GM12878 (cell line): ENCODE results near the gene ST6GAL2. TPM values are rescaled to one million over a fixed set of nuclear protein-coding genes. Genes with fewer than 3 reads are reported as not detected.

ENCODE experiments used
- ATAC-seq: fragments of 200-7000 bp; cut with Tn5 transposase; 3 replicates; pipeline ENCODE4 v1.9.1; 2020; ENCODE audit warnings: mild to moderate bottlenecking, moderate library complexity
- BruUV-seq: library from RNA; stranded (reverse); fragments of 400-500 nt; replicated peaks from 2 replicates; lab custom pipeline; 2021; lab: Mats Ljungman, UMichigan
- CTCF ChIA-PET: fragments of 300-600 bp; sonication (Branson Sonifier 250); formaldehyde crosslinking; extraction: SDS; loops from one replicate; lab custom pipeline; 2021; ENCODE audit warnings: inconsistent platforms; lab: Yijun Ruan, JAX
- POLR2A ChIA-PET: fragments of 350-600 bp; formaldehyde crosslinking; extraction: SDS; loops from one replicate; lab custom pipeline; 2021; ENCODE audit warnings: inconsistent platforms; lab: Charles Lee
- RAD21 ChIA-PET: fragments of 300-600 bp; sonication (Branson Sonifier 250); formaldehyde crosslinking; loops from one replicate; lab custom pipeline; 2023; ENCODE audit warnings: antibody characterized with exemption; ENCODE audit not compliant: unreplicated experiment; lab: Charles Lee
- SMC1A ChIA-PET: fragments of 300-600 bp; sonication (Branson Sonifier 250); formaldehyde crosslinking; loops from one replicate; lab custom pipeline; 2023; ENCODE audit not compliant: unreplicated experiment, uncharacterized antibody; lab: Charles Lee
- DNase-seq: peaks from one replicate; pipeline ENCODE4 v3.0.0-alpha.2; 2011; ENCODE audit warnings: low read depth, low spot score
- FAIRE-seq: peaks from 3 replicates; lab custom pipeline; 2011; peaks lifted over from hg19 to GRCh38; lab: Jason Lieb, UNC
- H2AFZ ChIP-seq: 2 replicates; pipeline ENCODE4 v1.6.0; 2011; ENCODE audit warnings: low read depth, low read length, control low read depth; ENCODE audit not compliant: control insufficient read depth
- H3K27ac ChIP-seq: 2 replicates; pipeline ENCODE4 v1.5.1; 2011; ENCODE audit warnings: control low read depth; ENCODE audit not compliant: control insufficient read depth, insufficient read depth
- H3K27me3 ChIP-seq, 2 experiments: replicated peaks in 1 of 2; 2 replicates each; pipeline versions ENCODE4 v1.6.0 to v1.6.1; 2011; ENCODE audit warnings: low read length in 1 of 2; ENCODE audit not compliant: control insufficient read depth in 2 of 2, insufficient read depth in 2 of 2
- H3K36me3 ChIP-seq, 2 experiments: 2 replicates each; pipeline ENCODE4 v1.5.1; 2011; ENCODE audit warnings: low read length in 1 of 2; ENCODE audit not compliant: control insufficient read depth in 2 of 2, insufficient read depth in 2 of 2
- H3K4me1 ChIP-seq: 2 replicates; pipeline ENCODE4 v1.6.1; 2011; ENCODE audit warnings: mild to moderate bottlenecking, low read length, moderate library complexity, mixed read lengths; ENCODE audit not compliant: control insufficient read depth, insufficient read depth
- H3K4me2 ChIP-seq: 2 replicates; pipeline ENCODE4 v1.6.0; 2011; ENCODE audit warnings: control low read depth; ENCODE audit not compliant: control insufficient read depth, insufficient read depth
- H3K4me3 ChIP-seq: fragments of 200-600 bp; sonication (generic); 2 replicates; pipeline ENCODE4 v1.5.1; 2016
- H3K79me2 ChIP-seq: 2 replicates; pipeline ENCODE4 v1.6.0; 2011; ENCODE audit warnings: low read length; ENCODE audit not compliant: control insufficient read depth, insufficient read depth
- H3K9ac ChIP-seq: 2 replicates; pipeline ENCODE4 v1.8.0; 2011; ENCODE audit warnings: low read length, control low read depth, mixed read lengths; ENCODE audit not compliant: control insufficient read depth, insufficient read depth
- H3K9me3 ChIP-seq: replicated peaks from 3 replicates; pipeline ENCODE4 v1.5.1; 2011; ENCODE audit warnings: mild to moderate bottlenecking, low read length; ENCODE audit not compliant: control insufficient read depth, insufficient read depth
- H4K20me1 ChIP-seq: 2 replicates; pipeline ENCODE4 v1.6.0; 2011; ENCODE audit not compliant: control insufficient read depth, insufficient read depth
- BRCA1 ChIP-seq: IDR thresholded peaks from 2 replicates; pipeline ENCODE4 v1.6.1; 2011; ENCODE audit warnings: low read depth, low read length, improper control_type of control experiment
- CREM ChIP-seq: IDR thresholded peaks from 2 replicates; pipeline ENCODE4 v1.6.1; 2014; ENCODE audit warnings: antibody characterized with exemption, low read depth
- E4F1 ChIP-seq: fragments of 450-650 bp; IDR thresholded peaks from 2 replicates; pipeline ENCODE4 v1.6.1; 2018; ENCODE audit warnings: borderline replicate concordance, mild to moderate bottlenecking; ENCODE audit not compliant: partially characterized antibody
- GABPA ChIP-seq: IDR thresholded peaks from 2 replicates; pipeline ENCODE4 v1.6.1; 2014; ENCODE audit warnings: antibody characterized with exemption, low read depth, mild to moderate bottlenecking, inconsistent platforms
- HCFC1 ChIP-seq: fragments of 150-350 bp; IDR thresholded peaks from 2 replicates; pipeline ENCODE4 v1.6.1; 2014; ENCODE audit warnings: low read length
- IKZF2 ChIP-seq, 2 experiments: fragments of 450-650 bp; IDR thresholded peaks; 2 replicates each; pipeline ENCODE4 v1.6.1; 2017; ENCODE audit warnings: mild to moderate bottlenecking in 2 of 2, moderate library complexity in 2 of 2
- JUNB ChIP-seq: IDR thresholded peaks from 2 replicates; pipeline ENCODE4 v1.6.1; 2016; ENCODE audit warnings: antibody characterized with exemption, mild to moderate bottlenecking
- KDM1A ChIP-seq: fragments of 200-600 bp; sonication (generic); IDR thresholded peaks from 2 replicates; pipeline ENCODE4 v1.6.1; 2016; ENCODE audit warnings: borderline replicate concordance
- MYB ChIP-seq: fragments of 150-350 bp; IDR thresholded peaks from 2 replicates; pipeline ENCODE4 v1.6.1; 2014; ENCODE audit warnings: mild to moderate bottlenecking, low read depth, low read length, borderline replicate concordance
- POU2F2 ChIP-seq: IDR thresholded peaks from 3 replicates; pipeline ENCODE4 v1.6.1; 2011; ENCODE audit warnings: low read depth, mild to moderate bottlenecking, low read length, borderline replicate concordance
- RB1 ChIP-seq: fragments of 450-650 bp; formaldehyde crosslinking; IDR thresholded peaks from 2 replicates; pipeline ENCODE4 v1.6.1; 2017; ENCODE audit warnings: mild to moderate bottlenecking, borderline replicate concordance
- SMC3 ChIP-seq: IDR thresholded peaks from 2 replicates; pipeline ENCODE4 v1.6.1; 2011; ENCODE audit warnings: low read length, improper control_type of control experiment, borderline replicate concordance
- SPI1 ChIP-seq: IDR thresholded peaks from 2 replicates; pipeline ENCODE4 v1.6.1; 2011; ENCODE audit warnings: low read depth, mild to moderate bottlenecking, low read length, moderate library complexity, borderline replicate concordance; ENCODE audit not compliant: insufficient read depth
- WGBS: methylation state at CpG from one replicate; pipeline ENCODE4 v1.1.6; 2016; ENCODE audit warnings: low lambda C conversion rate; ENCODE audit not compliant: insufficient replicate concordance, insufficient coverage; ENCODE audit errors: missing lambda C conversion rate; 5-methylcytosine and 5-hydroxymethylcytosine counted together
- in situ Hi-C: fragments of 300-500 bp; cut with MboI; formaldehyde crosslinking; loops from 9 replicates; pipeline ENCODE4 v1.14.3; 2018; ENCODE audit warnings: mixed read lengths
- intact Hi-C: fragments of 100-400 bp; cut with micrococcal nuclease; formaldehyde crosslinking; loops from one replicate; pipeline ENCODE4 v1.14.2; 2022; ENCODE audit not compliant: unreplicated experiment
- polyA plus RNA-seq, 11 experiments: library from polyadenylated mRNA; depleted of rRNA in 4 of 11; unstranded in 6 of 11; stranded (reverse) in 5 of 11; fragments of >200 nt; fragmentation: Nextera tagmentation in 4 of 11; fragmentation: Illumina TruSeq in 1 of 11; extraction: Ambion mirVana in 4 of 11; extraction: Trizol in 1 of 11; gene quantifications; 1 replicate in 1 of 11; 2 replicates in 10 of 11; pipeline versions ENCODE4 v1.2.1 to v1.2.3, GENCODE V29; 2011 to 2016; ENCODE audit warnings: inconsistent platforms in 2 of 11, missing spikeins in 2 of 11, low read depth in 1 of 11
- total RNA-seq, 4 experiments: library from RNA; depleted of rRNA in 3 of 4; stranded (reverse); fragments of >200 nt in 3 of 4; fragmentation: Illumina TruSeq in 1 of 4; extraction: Trizol in 1 of 4; gene quantifications; 2 replicates each; pipeline versions ENCODE4 v1.2.1 to v1.2.3, GENCODE V29; 2013 to 2021
- TF ChIP-seq, protein P1 (sequence below): IDR thresholded peaks from 2 replicates; pipeline ENCODE4 v1.6.1; 2012; ENCODE audit warnings: low read depth, low read length, improper control_type of control experiment
- TF ChIP-seq, protein P2 (sequence below): fragments of 450-650 bp; IDR thresholded peaks from 2 replicates; pipeline ENCODE4 v1.6.1; 2017; ENCODE audit warnings: mild to moderate bottlenecking, moderate library complexity

The ST6GAL2 gene
- total and polyA plus RNA-seq, 10 of the 15 experiments (the other 5 are each of a cell fraction or from before 2014, with no cell fraction given): not detected

DNA sequence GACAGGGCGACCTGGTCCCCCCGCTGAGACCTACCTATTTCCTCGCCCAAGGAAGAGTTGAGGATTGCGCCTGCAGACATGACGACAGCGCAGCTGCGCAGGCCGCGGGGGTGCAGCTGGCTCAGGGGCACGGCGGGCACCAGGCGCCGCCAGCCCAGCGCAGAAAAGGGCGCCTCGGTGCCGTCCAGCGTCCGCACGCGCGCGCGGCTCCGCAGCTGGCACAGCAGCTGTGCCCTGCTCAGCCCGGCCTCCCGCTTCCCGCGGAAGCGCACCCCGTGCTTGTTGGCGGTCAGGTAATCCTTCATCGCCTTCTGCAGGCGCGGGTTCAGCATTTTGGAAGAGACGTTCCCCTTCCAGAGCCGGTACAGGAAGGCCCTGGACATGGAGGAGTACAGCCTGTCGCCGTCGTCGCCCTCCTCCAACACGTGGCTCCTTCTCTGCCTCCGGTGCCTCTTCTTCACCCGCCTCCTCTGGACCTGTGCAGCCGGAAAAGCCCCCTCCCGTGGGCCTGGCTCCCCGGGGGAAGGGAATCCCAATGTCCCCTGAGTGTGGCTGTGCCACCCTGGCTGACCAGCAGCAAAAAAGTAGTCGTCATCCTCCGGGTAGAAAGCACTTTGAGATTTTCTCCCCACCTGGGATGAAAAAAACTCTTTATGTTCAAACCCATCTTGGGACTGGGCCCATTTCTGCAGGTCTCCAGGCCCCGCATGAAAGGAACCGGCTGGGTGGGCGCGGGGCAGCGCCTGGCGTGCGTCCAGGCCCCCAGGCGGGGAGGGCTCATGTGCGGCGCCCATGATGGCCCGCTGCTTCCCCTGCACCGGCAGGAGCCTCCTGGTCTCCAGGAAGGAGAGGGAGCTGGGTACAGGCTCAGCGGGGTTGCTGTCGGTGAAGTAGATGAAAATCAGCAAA is 42.7 kb downstream of the ST6GAL2 start:
- H3K4me3 ChIP-seq: no peak overlapping the region
- no peaks in the 10 kb centered on the region for H3K9me3 ChIP-seq
- no TSS peak for BruUV-seq
- intact Hi-C loops (no loop called here), in situ Hi-C loops (no loop called here)
- H3K4me2 ChIP-seq: no peak overlapping the region
- POLR2A ChIA-PET: no interaction called here
- no peak overlapping the region for H3K27ac ChIP-seq
- RAD21 ChIA-PET: no interaction called here
- WGBS: 53% methylated on average over 47 of the region's 63 CpGs
- no peaks in the 10 kb centered on the region for H3K36me3 ChIP-seq
- H4K20me1 ChIP-seq: no peaks in the 10 kb centered on the region
- no peaks in the 10 kb centered on the region for H3K27me3 ChIP-seq
- CTCF ChIA-PET: no interaction called here
- no peak for ATAC-seq
- H3K9ac ChIP-seq: no peak overlapping the region
- H2AFZ ChIP-seq: no peak overlapping the region
- no peaks in the 10 kb centered on the region for H3K79me2 ChIP-seq
- FAIRE-seq: no peak
- DNase-seq: no peak
- H3K4me1 ChIP-seq: no peaks in the 10 kb centered on the region
- SMC1A ChIA-PET: no interaction called here
- TF ChIP-seq GABPA (no peak), JUNB (no peak), E4F1 (no peak), KDM1A (no peak), HCFC1 (no peak), RB1 (no peak), BRCA1 (no peak), POU2F2 (no peak), IKZF2 (IDR thresholded peaks at IDR 0.05) (no peak), CREM (no peak), SPI1 (no peak), SMC3 (no peak), MYB (no peak)
- TF ChIP-seq, protein P1, sequence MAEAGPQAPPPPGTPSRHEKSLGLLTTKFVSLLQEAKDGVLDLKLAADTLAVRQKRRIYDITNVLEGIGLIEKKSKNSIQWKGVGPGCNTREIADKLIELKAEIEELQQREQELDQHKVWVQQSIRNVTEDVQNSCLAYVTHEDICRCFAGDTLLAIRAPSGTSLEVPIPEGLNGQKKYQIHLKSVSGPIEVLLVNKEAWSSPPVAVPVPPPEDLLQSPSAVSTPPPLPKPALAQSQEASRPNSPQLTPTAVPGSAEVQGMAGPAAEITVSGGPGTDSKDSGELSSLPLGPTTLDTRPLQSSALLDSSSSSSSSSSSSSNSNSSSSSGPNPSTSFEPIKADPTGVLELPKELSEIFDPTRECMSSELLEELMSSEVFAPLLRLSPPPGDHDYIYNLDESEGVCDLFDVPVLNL: no peak
- TF ChIP-seq, protein P2, sequence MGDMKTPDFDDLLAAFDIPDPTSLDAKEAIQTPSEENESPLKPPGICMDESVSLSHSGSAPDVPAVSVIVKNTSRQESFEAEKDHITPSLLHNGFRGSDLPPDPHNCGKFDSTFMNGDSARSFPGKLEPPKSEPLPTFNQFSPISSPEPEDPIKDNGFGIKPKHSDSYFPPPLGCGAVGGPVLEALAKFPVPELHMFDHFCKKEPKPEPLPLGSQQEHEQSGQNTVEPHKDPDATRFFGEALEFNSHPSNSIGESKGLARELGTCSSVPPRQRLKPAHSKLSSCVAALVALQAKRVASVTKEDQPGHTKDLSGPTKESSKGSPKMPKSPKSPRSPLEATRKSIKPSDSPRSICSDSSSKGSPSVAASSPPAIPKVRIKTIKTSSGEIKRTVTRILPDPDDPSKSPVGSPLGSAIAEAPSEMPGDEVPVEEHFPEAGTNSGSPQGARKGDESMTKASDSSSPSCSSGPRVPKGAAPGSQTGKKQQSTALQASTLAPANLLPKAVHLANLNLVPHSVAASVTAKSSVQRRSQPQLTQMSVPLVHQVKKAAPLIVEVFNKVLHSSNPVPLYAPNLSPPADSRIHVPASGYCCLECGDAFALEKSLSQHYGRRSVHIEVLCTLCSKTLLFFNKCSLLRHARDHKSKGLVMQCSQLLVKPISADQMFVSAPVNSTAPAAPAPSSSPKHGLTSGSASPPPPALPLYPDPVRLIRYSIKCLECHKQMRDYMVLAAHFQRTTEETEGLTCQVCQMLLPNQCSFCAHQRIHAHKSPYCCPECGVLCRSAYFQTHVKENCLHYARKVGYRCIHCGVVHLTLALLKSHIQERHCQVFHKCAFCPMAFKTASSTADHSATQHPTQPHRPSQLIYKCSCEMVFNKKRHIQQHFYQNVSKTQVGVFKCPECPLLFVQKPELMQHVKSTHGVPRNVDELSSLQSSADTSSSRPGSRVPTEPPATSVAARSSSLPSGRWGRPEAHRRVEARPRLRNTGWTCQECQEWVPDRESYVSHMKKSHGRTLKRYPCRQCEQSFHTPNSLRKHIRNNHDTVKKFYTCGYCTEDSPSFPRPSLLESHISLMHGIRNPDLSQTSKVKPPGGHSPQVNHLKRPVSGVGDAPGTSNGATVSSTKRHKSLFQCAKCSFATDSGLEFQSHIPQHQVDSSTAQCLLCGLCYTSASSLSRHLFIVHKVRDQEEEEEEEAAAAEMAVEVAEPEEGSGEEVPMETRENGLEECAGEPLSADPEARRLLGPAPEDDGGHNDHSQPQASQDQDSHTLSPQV: no peak
